ENCODE data around the gene ZFAND3.

GRCh38 chr6:38025451-38025850 lies 205.9 kb downstream of the ZFAND3 start:
- TF ChIP-seq CTCF (IDR thresholded peaks at IDR 0.05) (no peak), FOXJ3 (CRISPR knock-in tag; IDR thresholded peaks at IDR 0.05) (no peak), MAX (IDR thresholded peaks at IDR 0.05; ENCODE audit: low read depth) (no peak), CHD2 (IDR thresholded peaks at IDR 0.05; ENCODE audit: low read length, partially characterized antibody) (no peak), POLR2AphosphoS5 (IDR thresholded peaks at IDR 0.05; ENCODE audit: low read depth, low read length) (no peak)

Data from SK-N-SH (cell line).